GM19455 (cell line): ENCODE data around the gene CHFR.
"Not testable (repeated sequence)": the region's sequence is repeated elsewhere in the genome, so short reads cannot be mapped to it uniquely, and the experiment has no call there.

ENCODE experiments used
- ATAC-seq: cut with Tn5 transposase; IDR thresholded peaks from one replicate; pipeline ENCODE4 v1.9.1; 2021; ENCODE audit not compliant: unreplicated experiment

Gene CHFR

DNA sequence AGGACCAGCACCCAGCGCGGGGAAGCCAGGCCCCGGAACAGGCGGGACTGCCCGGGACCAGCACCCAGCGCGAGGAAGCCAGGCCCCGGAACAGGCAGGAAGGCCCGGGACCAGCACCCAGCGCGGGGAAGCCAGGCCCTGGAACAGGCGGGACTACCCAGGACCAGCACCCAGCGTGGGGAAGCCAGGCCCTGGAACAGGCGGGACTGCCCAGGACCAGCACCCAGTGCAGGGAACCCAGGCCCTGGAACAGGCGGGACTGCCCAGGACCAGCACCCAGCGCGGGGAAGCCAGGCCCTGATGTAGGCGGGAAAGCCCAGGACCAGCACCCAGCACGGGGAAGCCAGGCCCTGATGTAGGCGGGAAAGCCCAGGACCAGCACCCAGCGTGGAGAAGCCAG, 12.8 kb downstream of the CHFR start:
- ATAC-seq = not testable (repeated sequence)

- no peak for ATAC-seq
Measured at GRCh38 chr12:132874175-132874574, 13.2 kb downstream of the CHFR start.

- ATAC-seq = no peak
Measured at GRCh38 chr12:132873724-132874123, 13.7 kb downstream of the CHFR start.

GRCh38 chr12:132872975-132873421, 14.4 kb downstream of the CHFR start:
- ATAC-seq = no peak

DNA sequence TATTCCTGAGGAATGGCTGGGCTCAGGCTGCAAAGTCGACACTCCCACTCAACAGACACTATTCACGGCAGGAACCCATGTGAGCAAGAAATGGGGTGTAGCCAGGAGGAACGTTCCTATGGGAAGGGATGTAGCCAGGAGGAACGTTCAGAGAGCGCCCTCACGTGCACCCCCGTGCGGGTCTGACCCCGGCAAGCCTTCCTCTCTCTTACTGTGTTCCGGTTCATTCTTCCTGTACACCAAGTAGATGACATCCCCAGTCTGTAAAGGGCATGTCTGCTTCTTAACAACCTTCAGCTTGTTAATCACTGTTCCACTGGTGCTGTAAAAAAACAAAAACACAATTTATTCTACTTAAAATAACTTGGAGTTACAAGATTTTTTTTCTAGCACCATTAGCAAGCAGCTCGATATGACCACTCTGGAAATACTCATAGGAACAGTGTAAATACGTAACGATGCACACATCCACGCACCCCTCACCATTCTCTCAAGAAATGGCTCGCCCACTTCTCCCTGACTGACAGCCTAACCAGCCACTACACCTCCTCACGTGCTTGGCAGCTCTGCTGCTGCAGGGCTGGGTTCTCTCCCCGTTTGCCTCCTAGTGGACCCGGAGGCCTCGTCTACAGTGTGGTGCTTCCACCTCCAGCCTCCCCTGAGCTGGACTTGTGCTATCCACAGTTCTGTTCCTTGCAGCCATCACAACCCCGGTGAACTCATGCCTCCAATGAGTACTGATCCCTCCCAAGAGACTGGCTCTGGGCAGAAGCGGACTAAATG, 15.1 kb downstream of the CHFR start:
- ATAC-seq = no peak

DNA sequence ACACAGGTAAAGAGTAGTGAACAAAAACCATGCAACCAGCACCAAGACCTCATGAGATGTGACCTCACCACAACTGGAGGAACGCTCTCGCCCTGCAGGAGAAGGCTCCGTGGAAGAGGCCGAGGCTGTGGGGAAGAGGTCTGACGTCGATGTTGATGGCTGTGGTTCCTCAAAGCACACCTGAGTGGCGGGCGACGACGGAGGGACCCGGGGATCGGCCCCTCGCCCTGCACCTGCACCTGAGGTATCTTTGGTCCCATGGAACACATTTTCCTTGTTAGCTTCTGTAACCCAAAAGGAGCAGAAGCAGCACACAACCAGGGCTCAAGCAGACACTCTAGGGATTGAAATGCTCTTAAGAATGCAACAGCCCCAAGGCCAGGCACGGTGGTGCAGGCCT, 17.9 kb downstream of the CHFR start:
- no peak for ATAC-seq

DNA sequence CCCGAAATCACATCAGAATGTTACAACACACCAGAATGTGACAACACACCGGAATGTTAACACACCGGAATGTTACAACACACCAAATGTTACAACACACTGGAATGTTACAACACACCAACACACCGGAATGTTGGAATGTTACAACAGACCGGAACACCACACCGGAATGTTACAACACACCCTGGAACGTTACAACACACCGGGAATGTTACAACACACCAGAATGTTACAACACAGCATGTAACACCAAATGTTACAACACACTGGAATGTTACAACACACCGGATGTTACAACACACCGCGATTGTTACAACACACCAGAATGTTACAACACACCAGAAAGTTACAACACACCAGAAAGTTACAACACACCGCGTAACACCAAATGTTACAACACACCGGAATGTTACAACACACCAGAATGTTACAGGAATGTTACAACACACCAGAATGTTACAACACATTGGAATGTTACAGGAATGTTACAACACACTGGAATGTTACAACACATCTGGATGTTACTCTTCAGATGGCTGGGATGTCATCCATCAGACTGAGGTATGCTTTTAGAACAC, 21.1 kb downstream of the CHFR start:
- ATAC-seq = no peak

GRCh38 chr12:132861558-132861957, 25.8 kb downstream of the CHFR start:
- no peak for ATAC-seq

GRCh38 chr12:132858718-132859266, 28.6 kb downstream of the CHFR start:
- ATAC-seq = no peak

DNA sequence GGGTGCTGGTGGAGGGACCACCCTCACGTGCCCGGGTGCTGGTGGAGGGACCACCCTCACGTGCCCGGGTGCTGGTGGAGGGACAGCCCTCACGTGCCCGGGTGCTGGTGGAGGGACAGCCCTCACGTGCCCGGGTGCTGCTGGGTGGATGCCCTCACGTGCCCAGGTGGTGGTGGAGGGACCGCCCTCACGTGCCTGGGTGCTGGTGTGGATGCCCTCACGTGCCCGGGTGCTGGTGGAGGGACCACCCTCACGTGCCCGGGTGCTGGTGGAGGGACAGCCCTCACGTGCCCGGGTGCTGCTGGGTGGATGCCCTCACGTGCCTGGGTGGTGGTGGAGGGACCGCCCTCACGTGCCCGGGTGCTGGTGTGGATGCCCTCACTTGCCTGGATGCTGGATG, 30.4 kb downstream of the CHFR start:
- not testable (repeated sequence) for ATAC-seq

DNA sequence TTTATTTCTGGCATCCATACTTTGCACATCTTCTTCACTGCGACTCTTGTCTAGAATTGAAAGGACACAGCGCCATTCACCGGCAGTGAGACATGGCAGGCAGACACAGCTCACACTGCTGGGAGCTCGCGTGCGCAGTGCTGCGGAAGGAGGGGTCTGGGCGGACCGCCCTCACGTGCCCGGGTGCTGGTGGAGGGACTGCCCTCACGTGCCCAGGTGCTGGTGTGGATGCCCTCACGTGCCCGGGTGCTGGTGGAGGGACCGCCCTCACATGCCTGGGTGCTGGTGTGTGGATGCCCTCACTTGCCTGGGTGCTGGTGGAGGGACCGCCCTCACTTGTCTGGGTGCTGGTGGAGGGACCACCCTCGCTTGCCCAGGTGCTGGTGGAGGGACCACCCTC, 30.8 kb downstream of the CHFR start:
- ATAC-seq = no peak

DNA sequence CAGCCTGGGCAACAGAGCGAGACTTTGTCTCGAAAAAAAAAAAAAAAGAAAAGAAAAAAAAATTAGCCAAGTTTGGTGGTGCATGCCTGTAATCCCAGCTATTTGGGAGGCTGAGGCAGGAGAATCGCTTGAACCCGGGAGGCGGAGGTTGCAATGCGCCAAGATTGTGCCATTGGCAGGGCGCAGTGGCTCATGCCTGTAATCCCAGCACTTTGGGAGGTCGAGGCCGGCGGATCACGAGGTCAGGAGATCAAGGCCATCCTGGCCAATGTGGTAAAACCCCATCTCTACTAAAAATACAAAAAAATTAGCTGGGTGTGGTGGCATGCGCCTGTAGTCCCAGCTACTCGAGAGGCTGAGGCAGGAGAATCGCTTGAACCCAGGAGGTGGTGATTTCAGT, 32.2 kb downstream of the CHFR start:
- ATAC-seq = not testable (repeated sequence)

- no peak for ATAC-seq
Measured at GRCh38 chr12:132853285-132854092, 33.9 kb downstream of the CHFR start.

GRCh38 chr12:132852496-132852895, 34.9 kb downstream of the CHFR start:
- ATAC-seq = no peak

DNA sequence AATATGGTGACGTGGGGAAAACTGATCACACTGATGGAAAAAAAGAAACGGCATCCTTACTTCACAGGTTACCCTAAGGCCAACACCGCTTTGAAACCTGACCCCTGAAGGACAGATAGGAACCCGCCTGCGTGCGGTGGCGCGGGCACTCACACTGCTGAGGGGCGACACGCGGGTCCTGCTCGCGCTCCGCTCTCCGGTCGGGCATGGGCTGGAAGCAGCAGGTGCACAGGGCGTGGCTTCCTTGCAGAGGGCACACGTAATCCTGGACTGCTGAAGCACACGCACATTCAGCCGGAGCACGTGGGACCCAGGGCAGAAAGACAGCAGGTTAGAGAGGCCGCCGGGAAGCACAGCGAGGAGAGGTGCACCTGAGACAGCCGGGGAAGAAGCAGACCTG, 35.9 kb downstream of the CHFR start:
- ATAC-seq = no peak

DNA sequence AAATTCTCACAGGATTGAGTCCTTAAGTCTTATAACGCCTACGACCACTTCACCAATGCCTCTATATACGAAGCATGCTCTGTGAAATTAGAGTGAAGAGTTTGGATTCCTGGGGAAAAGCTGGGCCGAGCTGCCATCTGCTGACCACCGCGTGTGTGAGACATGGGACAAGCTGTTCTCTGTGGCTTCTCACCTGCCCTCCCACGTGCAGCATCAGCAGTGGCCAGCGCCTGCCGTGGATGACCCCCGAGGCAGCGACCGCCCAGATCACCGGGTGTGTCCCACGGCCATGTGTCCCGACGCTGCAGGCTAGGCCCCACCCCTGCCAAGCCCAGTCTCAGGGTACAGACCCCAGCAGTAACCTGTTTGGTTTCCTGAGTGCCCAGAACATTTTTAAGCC, 37.1 kb downstream of the CHFR start:
- no peak for ATAC-seq

- no peak for ATAC-seq
Measured at GRCh38 chr12:132848521-132848920, 38.9 kb downstream of the CHFR start.

DNA sequence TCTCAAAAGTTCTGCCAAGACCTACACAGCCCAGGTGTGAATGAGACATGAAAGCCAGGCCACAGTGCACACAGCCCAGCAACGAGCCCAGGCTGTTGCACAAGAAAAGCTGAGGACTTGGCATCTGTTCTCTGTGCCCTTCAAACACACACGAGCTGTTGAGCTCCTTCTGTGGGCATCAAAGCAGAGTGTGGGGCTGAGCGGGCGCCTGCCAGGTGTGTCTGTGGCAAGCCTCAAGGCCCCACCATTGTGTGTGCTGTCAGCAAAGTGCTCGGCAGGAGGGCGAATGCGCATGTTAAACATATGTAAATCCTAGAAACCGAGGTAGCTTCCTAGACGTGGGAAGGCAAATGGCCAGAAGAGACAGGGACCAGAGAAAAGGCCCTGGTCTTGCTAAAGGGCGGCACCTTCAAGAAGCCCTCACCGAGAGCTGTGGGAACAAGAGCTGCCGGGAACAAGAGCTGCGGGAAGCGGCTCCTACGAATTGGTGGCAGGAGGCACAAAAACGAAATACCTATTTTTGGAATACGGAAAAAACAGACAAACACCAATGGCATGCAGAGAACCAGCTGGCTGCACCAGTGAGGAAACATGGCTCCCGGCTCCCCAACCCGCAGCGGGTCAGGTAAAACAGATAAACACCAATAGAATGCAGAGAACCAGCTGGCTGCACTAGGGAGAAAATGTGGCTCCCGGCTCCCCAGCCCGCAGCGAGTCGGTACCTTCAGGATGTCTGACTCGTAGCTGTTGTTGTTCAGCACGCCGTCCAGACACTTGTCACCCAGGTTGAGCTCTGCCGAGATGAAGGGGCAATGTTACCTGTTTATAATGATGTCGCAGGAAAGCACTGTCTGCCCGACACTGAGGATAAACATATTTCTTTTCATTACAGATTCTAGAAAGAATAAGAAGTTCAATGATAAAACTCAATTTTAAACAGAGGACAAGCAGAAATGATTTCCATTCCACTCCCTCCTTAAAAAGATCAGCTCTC, 39.7 kb downstream of the CHFR start:
- no peak for ATAC-seq

DNA sequence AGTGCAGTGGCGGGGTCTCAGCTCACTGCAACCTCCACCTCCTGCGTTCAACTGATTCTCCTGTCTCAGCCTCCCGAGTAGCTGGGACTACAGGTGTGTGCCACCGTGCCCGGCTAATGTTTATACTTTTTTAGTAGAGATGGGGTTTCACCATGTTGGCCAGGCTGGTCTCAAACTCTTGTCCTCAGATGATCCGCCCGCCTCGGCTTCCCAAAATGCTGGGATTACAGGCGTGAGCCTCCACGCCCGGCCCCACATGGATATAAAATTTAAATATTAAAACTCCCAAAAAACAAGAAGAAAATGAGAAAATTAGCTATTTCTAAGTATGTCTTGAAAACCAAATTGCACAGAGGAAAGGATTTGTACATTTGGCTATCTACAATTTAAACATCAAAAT, 42.7 kb downstream of the CHFR start:
- ATAC-seq = not testable (repeated sequence)

DNA sequence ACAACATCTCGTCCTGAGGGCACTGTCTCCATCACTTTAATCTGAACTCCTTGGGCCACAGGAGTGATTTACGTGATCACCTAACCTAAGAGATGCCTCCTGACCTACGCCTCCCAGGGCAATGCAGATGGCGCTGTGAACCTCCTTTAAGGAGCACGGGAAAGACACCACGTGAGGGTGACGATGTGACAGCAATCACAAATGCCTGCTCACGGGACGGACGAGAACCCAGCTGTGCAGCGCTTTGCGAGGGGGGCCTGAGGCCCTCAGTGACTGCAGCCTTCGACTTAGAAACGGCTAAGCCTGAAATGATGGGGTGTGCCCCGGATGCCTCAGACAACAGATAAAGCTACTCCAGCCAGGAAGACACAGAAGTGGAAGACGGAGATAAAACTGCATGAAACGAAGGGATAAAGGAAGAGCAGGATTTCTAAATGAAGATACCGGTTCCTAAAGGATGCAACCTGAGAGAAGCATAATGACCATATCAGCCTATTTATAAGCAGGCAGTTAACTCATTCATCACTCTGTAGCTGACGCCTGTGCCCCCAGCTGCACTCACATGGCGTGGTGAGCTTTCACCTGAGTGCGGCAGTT, 44.9 kb downstream of the CHFR start:
- no peak for ATAC-seq
